Measurements from ENCODE around the gene PRSS21. TPM values are rescaled to one million over a fixed set of nuclear protein-coding genes. Genes with fewer than 3 reads are reported as not detected.

The PRSS21 gene
- total RNA-seq, 1 donor from 2014 or later = 17.1 TPM

GRCh38 chr16:2819179-2819938 lies 2.3 kb downstream of the PRSS21 start:
- no peaks in the 10 kb centered on the region for H3K4me1 ChIP-seq
- H3K4me3 ChIP-seq = no peak overlapping the region
- intact Hi-C loops (cut with DNase I) = no loop called here
- H3K9me3 ChIP-seq = no peaks in the 10 kb centered on the region
- no peak for TF ChIP-seq CTCF (IDR thresholded peaks at IDR 0.05)
- H3K27me3 ChIP-seq = peaks cover 5% of the 10 kb centered on the region
- ATAC-seq = no peak
- no peak overlapping the region for H3K27ac ChIP-seq
- peak; percentile 51 for DNase-seq
- H3K36me3 ChIP-seq = no peaks in the 10 kb centered on the region

- ATAC-seq (no peak), DNase-seq (peak; percentile 60)
- Histone ChIP-seq H3K4me1 (no peaks in the 10 kb centered on the region), H3K36me3 (no peaks in the 10 kb centered on the region), H3K27ac (no peak overlapping the region), H3K4me3 (no peak overlapping the region), H3K9me3 (no peaks in the 10 kb centered on the region), H3K27me3 (peaks cover 4% of the 10 kb centered on the region)
- intact Hi-C loops (cut with DNase I) = no loop called here
- TF ChIP-seq CTCF (IDR thresholded peaks at IDR 0.05) = no peak
These were observed 3.1 kb downstream of the PRSS21 start for GRCh38 chr16:2819939-2820835.

GRCh38 chr16:2820836-2821486 lies 3.9 kb downstream of the PRSS21 start:
- peak; percentile 57 for DNase-seq
- no peak for TF ChIP-seq CTCF (IDR thresholded peaks at IDR 0.05)
- H3K27me3 ChIP-seq = no peaks in the 10 kb centered on the region

DNA sequence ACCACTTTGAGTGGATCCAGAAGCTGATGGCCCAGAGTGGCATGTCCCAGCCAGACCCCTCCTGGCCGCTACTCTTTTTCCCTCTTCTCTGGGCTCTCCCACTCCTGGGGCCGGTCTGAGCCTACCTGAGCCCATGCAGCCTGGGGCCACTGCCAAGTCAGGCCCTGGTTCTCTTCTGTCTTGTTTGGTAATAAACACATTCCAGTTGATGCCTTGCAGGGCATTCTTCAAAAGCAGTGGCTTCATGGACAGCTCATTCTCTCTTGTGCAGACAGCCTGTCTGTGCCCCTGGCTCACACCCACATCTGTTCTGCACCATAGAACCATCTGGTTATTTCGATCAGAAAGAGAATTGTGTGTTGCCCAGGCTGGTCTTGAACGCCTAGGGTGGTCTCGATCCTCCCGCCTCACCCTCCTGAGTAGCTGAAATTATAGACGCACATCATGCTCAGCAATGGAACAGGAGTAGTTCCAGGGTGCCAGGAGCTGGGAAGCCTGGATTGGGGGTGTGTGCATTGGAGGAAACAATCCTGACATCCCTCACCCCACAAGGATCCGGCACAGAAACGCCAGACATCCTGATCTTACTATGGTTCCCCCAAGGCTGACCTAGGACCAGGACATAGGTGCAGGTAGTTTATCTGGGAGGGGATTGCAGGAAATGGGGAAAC lies 4.6 kb downstream of the PRSS21 start:
- Histone ChIP-seq H3K9me3 (no peaks in the 10 kb centered on the region), H3K27me3 (no peaks in the 10 kb centered on the region), H3K4me3 (no peak overlapping the region), H3K36me3 (no peaks in the 10 kb centered on the region), H3K27ac (no peak overlapping the region), H3K4me1 (no peaks in the 10 kb centered on the region)
- ATAC-seq (no peak), DNase-seq (peak; percentile 11)
- TF ChIP-seq CTCF (IDR thresholded peaks at IDR 0.05) = no peak
- intact Hi-C loops (cut with DNase I) = no loop called here

More at GRCh38 chr16:2820836-2821486, 3.9 kb downstream of the PRSS21 start:
- intact Hi-C loops (cut with DNase I) = no loop called here
- no peak for ATAC-seq
- H3K4me3 ChIP-seq = no peak overlapping the region
- H3K27ac ChIP-seq = no peak overlapping the region
- H3K36me3 ChIP-seq = no peaks in the 10 kb centered on the region
- no peaks in the 10 kb centered on the region for H3K9me3 ChIP-seq
- no peaks in the 10 kb centered on the region for H3K4me1 ChIP-seq

- ATAC-seq = no peak
These were observed 5.1 kb downstream of the PRSS21 start for GRCh38 chr16:2822158-2822495.

More at GRCh38 chr16:2822158-2822495, 5.1 kb downstream of the PRSS21 start:
- no peaks in the 10 kb centered on the region for H3K9me3 ChIP-seq
- no peak overlapping the region for H3K27ac ChIP-seq
- H3K4me1 ChIP-seq = no peaks in the 10 kb centered on the region
- no peak overlapping the region for H3K4me3 ChIP-seq
- TF ChIP-seq CTCF (IDR thresholded peaks at IDR 0.05) = no peak
- intact Hi-C loops (cut with DNase I) = no loop called here
- H3K27me3 ChIP-seq = no peaks in the 10 kb centered on the region
- no peak for DNase-seq
- H3K36me3 ChIP-seq = no peaks in the 10 kb centered on the region

All from upper lobe of right lung (tissue), 1 donor.